ENCODE measurements around the gene ADGRF1.
"Not testable (repeated sequence)": the region's sequence is repeated elsewhere in the genome, so short reads cannot be mapped to it uniquely, and the experiment has no call there.

The ADGRF1 gene

GRCh38 chr6:47042275-47042791 is at the start of gene ADGRF1:
TSS of gene ADGRF1 (minus strand) at chr6:47042332. CDS start at chr6:47029061, 13,271 bp downstream.
- no peak for DNase-seq (ENCODE audit: low spot score)

GRCh38 chr6:47090881-47091280 is 48.7 kb upstream of the ADGRF1 start:
- DNase-seq (ENCODE audit: low spot score), result no peak

- DNase-seq (ENCODE audit: low spot score), result not testable (repeated sequence)
Observed at GRCh38 chr6:47089473-47089872, 47.3 kb upstream of the ADGRF1 start.

GRCh38 chr6:47086051-47086770 is 44.1 kb upstream of the ADGRF1 start:
- no peak for DNase-seq (ENCODE audit: low spot score)

- DNase-seq (ENCODE audit: low spot score), result no peak
Observed at GRCh38 chr6:47084610-47085009, 42.5 kb upstream of the ADGRF1 start.

- no peak for DNase-seq (ENCODE audit: low spot score)
Observed at GRCh38 chr6:47083586-47084047, 41.5 kb upstream of the ADGRF1 start.

GRCh38 chr6:47080083-47080596 is 38.0 kb upstream of the ADGRF1 start:
- DNase-seq (ENCODE audit: low spot score), result no peak

GRCh38 chr6:47079638-47080037 is 37.5 kb upstream of the ADGRF1 start:
- DNase-seq (ENCODE audit: low spot score), result no peak

GRCh38 chr6:47078991-47079390 is 36.9 kb upstream of the ADGRF1 start:
- DNase-seq (ENCODE audit: low spot score), result no peak

GRCh38 chr6:47076422-47077344 is 34.6 kb upstream of the ADGRF1 start:
- peak; percentile 93 for DNase-seq (ENCODE audit: low spot score)

- DNase-seq (ENCODE audit: low spot score), result peak; percentile 97
Observed at GRCh38 chr6:47075741-47076421, 33.7 kb upstream of the ADGRF1 start.

- peak; percentile 96 for DNase-seq (ENCODE audit: low spot score)
Observed at GRCh38 chr6:47075168-47075567, 33.0 kb upstream of the ADGRF1 start.

GRCh38 chr6:47073125-47074110 is 31.3 kb upstream of the ADGRF1 start:
- DNase-seq (ENCODE audit: low spot score), result no peak

GRCh38 chr6:47072667-47073066 is 30.5 kb upstream of the ADGRF1 start:
- no peak for DNase-seq (ENCODE audit: low spot score)

GRCh38 chr6:47071681-47072080 is 29.5 kb upstream of the ADGRF1 start:
- DNase-seq (ENCODE audit: low spot score), result no peak

GRCh38 chr6:47070461-47070860 is 28.3 kb upstream of the ADGRF1 start:
- DNase-seq (ENCODE audit: low spot score), result no peak

- no peak for DNase-seq (ENCODE audit: low spot score)
Observed at GRCh38 chr6:47069156-47069555, 27.0 kb upstream of the ADGRF1 start.

GRCh38 chr6:47066418-47066817 is 24.3 kb upstream of the ADGRF1 start:
- DNase-seq (ENCODE audit: low spot score), result no peak

GRCh38 chr6:47064274-47064673 is 22.1 kb upstream of the ADGRF1 start:
- DNase-seq (ENCODE audit: low spot score), result no peak

GRCh38 chr6:47062346-47062745 is 20.2 kb upstream of the ADGRF1 start:
- no peak for DNase-seq (ENCODE audit: low spot score)
